Subcutaneous adipose tissue (tissue), 4 donors: ENCODE results near the gene FBXW11. TPM values are rescaled to one million over a fixed set of nuclear protein-coding genes. Genes with fewer than 3 reads are reported as not detected.

ENCODE experiments used
- total RNA-seq, 4 donors: library from RNA; depleted of rRNA; stranded (reverse); fragments of >200 nt; gene quantifications; one replicate each; pipeline ENCODE4 v1.1.0, GENCODE V29; 2016
- TF ChIP-seq, protein P1 (sequence below): fragments of 450-650 bp; IDR thresholded peaks from one replicate; pipeline ENCODE4 v1.5.1; 2016; ENCODE audit warnings: low read depth, mild to moderate bottlenecking, control low read depth, antibody characterized with exemption, moderate library complexity

Gene FBXW11
- total RNA-seq, 4 donors from 2014 or later = 51.8 to 66.1 (median 59.8) TPM

GRCh38 chr5:172050080-172050479 lies 43.6 kb upstream of the FBXW11 start:
- TF ChIP-seq, protein P1, sequence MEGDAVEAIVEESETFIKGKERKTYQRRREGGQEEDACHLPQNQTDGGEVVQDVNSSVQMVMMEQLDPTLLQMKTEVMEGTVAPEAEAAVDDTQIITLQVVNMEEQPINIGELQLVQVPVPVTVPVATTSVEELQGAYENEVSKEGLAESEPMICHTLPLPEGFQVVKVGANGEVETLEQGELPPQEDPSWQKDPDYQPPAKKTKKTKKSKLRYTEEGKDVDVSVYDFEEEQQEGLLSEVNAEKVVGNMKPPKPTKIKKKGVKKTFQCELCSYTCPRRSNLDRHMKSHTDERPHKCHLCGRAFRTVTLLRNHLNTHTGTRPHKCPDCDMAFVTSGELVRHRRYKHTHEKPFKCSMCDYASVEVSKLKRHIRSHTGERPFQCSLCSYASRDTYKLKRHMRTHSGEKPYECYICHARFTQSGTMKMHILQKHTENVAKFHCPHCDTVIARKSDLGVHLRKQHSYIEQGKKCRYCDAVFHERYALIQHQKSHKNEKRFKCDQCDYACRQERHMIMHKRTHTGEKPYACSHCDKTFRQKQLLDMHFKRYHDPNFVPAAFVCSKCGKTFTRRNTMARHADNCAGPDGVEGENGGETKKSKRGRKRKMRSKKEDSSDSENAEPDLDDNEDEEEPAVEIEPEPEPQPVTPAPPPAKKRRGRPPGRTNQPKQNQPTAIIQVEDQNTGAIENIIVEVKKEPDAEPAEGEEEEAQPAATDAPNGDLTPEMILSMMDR = no peak

DNA sequence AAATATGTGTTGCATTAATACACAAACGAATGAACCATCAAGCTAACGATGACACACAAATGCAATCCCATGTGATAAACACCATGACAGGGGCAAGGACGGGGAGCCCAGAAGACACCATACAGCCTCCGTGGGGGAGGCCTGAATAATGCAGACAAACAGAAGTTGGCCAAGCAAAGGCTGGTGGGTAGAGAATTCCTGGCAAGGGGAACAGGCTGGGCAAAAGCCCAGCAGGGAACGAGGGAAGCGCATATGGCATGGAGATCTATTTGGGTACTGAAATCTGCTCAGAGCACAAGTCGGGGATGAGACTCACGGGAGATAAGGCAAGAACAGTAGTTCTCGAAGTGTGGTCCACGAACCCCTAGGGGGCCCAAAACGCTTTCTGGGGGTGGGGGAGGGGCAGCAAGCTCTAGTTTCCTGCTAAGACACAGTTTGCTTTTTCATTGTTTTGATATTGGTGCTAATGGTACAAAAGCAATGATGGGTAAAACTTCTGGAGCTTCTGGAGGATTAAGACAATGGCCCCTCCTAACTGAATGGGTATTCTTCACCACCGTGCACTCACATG lies 42.9 kb upstream of the FBXW11 start:
- TF ChIP-seq, protein P1 = no peak

DNA sequence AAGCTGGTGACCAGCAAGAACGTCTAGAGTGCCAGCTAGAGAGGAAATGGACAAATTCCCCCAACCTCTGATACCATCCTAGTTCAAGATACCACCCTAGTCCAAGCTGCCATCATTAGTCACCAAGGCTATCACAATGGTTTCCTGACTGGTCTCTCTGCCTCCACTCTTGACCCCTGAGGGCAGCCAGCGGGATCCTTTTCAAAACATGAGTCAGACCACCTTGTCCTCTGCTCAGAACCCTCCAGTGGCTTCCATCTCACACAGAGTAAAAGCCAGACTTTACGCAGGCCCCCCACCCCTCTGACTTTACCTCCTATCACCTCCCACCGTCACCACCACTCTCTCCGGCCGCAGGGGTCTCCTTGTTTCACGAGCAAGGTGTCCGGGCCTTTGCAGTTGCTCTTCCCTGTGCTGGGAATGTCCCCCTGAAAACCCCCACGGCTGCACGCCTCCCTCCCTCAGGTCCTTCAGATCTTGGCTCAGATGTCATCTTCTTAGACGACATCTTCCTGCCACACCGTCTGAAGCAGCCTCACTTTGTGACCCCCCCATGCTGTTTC lies 42.2 kb upstream of the FBXW11 start:
- TF ChIP-seq, protein P1 = no peak

DNA sequence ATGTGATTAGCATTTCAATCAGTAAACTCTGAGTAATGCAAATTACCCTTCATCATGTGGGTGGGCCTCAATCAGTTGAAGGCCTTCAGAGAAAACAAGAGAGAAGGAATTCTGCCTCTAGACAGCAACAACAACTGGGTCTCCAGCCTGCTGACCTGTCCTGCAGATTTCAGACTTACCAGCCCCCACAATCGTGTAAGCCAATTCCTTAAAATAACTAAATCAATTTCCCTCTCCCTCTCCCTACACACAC lies 41.7 kb upstream of the FBXW11 start:
- TF ChIP-seq, protein P1 = no peak

- TF ChIP-seq, protein P1 = no peak
These were observed 40.2 kb upstream of the FBXW11 start for GRCh38 chr5:172046593-172046992.

DNA sequence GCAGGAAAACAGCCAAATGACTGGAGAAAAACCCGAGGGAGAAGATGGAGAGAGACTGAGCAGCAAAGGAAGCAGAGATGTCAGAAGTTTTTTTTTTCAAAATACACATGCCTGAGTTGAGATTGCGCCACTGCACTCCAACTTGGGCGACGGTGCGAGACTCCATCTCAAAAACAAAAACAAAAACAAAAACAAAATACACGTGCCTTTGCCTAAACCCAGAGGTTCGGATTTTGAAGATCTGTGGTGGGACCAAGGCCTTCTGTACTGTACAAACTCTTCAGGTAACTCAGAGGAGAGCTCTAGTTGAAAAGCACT lies 38.8 kb upstream of the FBXW11 start:
- TF ChIP-seq, protein P1 = no peak

- TF ChIP-seq, protein P1 = no peak
These were observed 38.3 kb upstream of the FBXW11 start for GRCh38 chr5:172044631-172045314.
